HG03280 (cell line): ENCODE measurements around the gene YY1.
A peak's percentile ranks its signal among the peaks of the same experiment; 100 is the strongest.
"Not testable (repeated sequence)": the region's sequence is repeated elsewhere in the genome, so short reads cannot be mapped to it uniquely, and the experiment has no call there.

Experiments used
- ATAC-seq: cut with Tn5 transposase; IDR thresholded peaks from one replicate; pipeline ENCODE4 v1.9.1; 2021; ENCODE audit warnings: mild to moderate bottlenecking, moderate library complexity; ENCODE audit not compliant: unreplicated experiment

The YY1 gene

GRCh38 chr14:100238419-100239210 lies at the start of gene YY1:
YY1 (plus strand) TSS chr14:100239144; CDS start chr14:100239245, 101 bp downstream.
- ATAC-seq: peak; percentile 76

- ATAC-seq: no peak
These were observed 48.8 kb upstream of the YY1 start for GRCh38 chr14:100190126-100190525.

DNA sequence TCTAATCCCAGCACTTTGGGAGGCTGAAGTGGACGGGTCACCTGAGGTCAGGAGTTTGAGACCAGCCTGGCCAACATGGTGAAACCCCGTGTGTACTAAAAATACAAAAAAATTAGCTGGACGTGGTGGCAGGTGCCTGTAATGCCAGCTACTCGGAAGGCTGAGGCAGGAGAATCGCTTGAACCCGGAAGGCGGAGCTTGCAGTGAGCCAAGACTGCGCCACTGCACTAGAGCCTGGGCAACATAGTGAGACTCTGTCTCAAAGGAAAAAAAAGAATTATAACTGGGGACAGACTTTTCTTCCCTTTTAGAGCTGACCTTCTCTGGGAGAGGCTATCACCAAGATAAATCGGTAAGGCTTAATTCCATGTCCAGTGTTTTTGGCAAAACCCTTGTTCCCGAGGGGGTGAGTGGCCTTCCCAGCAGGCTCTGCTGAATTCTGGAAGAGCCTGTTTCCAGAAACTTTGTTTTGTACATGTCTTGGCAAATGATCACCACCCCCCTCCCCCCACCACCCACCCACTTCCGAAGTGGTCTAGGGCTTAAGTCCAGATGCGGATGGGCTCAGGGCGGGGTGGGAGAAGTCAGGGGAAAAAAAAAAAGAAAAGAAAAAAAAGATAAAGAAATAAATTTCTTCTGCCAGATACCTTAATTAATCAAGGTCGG lies 47.2 kb upstream of the YY1 start:
- ATAC-seq: no peak

DNA sequence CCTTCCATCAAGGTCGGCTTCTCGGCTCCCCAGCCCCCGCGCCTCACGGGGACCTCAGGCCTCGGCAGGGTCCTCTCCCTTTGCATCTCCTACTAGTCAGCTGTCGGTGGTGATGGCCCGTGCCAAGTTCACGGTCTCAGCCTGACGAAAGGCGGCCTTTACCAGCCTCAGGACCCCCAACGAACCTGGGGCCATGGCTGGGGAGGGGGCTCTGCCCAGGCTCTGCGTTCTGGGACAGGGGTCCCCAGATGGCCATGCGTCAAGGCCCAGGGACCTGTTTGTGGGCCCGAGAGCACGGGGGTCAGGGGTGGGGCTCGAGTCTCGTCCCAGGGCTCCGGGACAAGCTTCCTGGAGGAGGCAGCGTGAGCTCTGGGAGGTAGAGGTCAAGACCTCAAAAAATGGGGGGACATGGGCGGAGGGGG lies 46.7 kb upstream of the YY1 start:
- ATAC-seq: no peak

DNA sequence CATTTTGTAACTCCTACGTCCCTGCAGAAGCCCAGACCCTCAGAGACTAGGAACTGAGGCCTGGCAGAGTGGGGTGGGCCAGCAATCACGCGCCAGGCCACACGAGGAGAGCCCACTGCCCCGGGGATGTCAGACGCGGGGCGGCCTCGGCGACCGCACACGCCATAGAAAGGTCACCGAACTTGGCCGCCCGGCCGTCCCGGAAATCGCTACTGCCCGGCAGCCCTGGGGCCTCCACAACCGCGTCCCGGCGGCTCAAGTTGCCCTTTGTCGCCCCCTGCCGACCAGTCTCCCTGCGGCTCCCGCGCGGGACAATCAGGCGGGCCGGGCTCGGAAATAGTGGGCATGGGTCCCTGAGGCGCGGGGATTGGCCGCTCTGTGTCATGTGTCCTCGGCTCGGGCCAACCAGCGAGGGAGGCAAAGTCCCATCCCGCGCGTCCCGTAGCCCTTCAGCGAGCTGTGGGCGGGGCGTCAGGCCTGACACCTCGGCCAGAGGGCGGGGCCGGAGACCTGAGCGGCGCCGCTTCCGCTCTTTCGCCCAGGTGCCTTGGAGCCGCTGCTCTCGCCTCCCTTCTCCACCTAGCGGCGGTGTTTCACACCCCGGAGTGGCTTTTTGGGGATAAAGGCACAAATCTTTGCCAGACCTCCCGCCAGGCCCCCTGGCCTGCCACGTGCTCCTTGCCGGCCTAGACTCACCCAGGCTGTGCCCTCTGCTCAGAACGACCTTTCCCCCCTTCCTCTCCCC lies 46.1 kb upstream of the YY1 start:
- ATAC-seq: peak; percentile 98

GRCh38 chr14:100193417-100194357 lies 45.3 kb upstream of the YY1 start:
- no peak for ATAC-seq

DNA sequence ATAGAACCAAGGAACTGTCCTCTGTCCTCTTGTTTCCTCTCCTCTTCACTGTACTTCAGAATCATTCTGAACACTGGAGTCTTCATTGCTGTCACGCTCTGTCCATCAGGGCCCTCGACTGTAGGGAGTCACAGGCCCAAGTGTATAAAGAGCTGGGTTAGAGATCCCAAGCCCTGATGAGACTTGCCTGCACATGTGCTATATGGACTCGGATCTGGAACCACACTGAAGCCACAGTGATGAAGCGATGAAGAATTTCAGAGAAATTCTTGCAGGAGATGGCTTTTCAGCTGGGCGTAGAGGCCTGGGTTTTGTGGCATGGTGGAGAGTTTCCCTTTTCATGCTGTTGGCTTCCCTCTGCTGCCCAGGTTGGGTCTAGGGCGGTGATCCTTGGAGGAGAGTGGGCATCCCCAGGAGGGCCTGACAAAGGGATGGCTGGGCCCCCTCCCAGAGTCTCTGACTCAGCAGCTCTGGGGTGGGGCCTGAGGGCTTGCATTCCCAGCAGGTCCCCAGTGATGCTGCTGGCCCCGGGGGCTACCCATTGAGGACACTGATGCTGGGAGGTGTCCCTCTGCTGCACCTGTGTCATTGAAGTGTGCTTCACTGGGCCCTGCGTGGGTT lies 39.6 kb upstream of the YY1 start:
- no peak for ATAC-seq

GRCh38 chr14:100200311-100200710 lies 38.6 kb upstream of the YY1 start:
- no peak for ATAC-seq

GRCh38 chr14:100201701-100202100 lies 37.2 kb upstream of the YY1 start:
- ATAC-seq: no peak

GRCh38 chr14:100202712-100203111 lies 36.2 kb upstream of the YY1 start:
- no peak for ATAC-seq

GRCh38 chr14:100203146-100203545 lies 35.8 kb upstream of the YY1 start:
- ATAC-seq: no peak

DNA sequence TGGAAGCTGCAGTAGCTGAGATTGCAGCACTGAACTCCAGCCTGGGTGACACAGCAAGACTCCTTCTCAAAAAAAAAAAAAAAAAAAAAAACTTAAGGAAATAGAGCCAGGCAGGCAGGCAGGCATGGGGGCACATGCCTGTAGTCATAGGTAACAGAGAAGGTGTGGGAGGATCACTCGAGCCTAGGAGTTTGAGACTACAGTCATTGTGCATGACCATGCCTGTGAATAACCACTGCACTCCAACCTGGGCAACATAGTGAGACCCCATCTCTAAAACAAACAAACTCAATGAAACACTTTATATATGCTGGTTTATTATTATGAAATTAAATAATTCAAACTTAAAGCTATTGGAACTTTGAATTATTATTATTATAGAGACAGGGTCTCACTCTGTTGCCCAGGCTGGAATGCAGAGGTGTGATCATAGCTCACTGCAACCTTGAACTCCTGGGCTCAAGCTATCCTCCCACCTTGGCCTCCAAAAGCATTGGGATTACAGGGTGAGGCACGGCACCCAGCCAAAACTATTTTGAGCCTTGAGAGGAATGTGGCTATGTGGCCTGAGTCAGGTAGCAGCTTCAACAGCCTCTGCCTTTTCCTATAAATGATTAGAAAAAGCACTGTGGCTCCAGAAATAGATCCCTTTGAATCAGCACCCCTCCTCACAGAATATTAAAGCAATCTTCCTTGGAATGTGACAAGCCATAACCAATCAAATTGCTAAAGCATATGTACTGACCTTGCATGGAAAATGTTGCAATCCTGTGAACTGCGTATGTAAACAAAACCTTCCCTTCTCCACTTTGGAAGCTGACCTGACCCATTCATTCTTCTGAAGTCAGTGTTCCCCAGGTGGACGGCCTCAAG lies 34.7 kb upstream of the YY1 start:
- ATAC-seq: no peak

GRCh38 chr14:100204835-100205167 lies 34.1 kb upstream of the YY1 start:
- ATAC-seq: not testable (repeated sequence)

DNA sequence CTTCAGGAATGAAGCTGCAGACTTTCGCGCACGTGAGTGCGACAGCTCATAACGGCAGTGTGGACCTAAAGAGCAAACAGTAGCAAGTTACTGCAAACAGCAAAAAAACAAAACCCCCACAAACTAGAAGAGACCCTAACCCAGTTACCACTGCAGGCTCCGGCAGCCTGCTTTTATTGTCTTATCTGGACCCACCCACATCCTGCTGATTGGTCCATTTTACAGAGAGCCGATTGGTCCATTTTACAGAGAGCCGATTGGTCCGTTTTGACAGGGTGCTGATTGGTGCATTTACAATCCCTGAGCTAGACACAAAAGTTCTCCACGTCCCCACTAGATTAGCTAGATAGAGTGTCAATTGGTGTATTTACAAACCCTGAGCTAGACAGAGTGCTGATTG lies 31.4 kb upstream of the YY1 start:
- ATAC-seq: not testable (repeated sequence)

- ATAC-seq: not testable (repeated sequence)
These were observed 30.8 kb upstream of the YY1 start for GRCh38 chr14:100208136-100208535.

GRCh38 chr14:100211366-100211765 lies 27.6 kb upstream of the YY1 start:
- ATAC-seq: no peak

DNA sequence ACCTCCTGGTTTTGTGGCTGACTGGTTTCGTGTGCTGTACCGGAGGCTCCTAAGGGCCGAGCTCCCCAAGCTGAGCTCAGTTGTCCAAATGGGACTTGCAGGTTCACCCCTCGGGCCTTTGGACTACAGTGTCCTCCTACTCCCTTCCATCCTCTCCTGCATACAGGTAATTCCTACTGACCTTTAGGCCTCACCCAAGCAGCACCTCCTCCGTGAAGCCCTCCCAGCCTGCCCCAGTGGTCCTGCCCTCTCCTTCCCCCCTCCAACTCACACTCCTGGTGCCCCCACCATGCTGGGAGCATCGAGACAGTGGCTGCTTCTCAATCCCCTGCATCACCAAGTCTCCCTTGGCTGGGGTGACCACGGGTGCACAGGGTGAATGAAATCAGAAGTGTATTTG lies 27.1 kb upstream of the YY1 start:
- no peak for ATAC-seq

DNA sequence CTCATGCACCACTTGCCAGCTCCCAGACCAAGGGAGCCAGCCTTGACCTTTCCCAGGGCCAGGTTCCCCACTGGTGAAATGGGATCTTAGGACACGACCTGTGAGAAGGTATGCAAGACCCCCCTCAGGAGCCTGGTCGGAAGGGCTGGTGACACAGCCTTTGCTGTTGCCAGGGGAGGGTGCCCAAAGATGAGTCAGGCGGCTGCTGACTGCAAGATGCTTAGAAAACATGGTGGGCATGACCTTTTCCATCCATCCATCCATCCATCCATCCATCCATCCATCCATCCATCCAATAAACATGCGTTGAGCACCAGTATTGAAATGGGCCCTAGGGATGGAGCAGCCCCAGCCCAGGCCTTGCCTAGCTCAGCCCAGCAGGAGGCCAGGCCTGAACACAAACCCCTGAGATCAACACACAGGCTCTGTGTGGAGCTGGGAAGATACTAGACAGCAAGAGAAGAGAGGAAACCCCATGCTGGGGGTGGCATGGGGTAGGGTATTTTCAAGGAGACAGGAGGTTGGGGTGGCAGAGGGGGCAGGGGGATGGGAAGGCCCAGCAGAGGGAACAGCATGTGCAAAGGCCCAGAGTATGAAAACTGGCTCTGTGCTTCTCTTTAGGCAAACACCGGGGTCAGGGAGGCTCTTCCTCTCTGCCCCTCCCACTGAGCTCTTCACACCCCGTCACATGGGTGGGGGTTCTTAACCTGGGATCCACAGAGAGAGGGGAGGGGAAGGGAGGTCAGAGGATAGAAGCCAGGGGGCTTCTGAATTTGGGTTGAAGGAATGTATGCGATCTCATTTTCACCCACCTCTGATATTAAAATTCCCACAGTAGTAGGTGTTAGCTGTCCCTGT lies 26.2 kb upstream of the YY1 start:
- ATAC-seq: no peak
